HFF-Myc (cell line): ENCODE data around the gene DUSP15.

Experiments used
- DNase-seq: peaks from one replicate; pipeline ENCODE4 v3.0.0-alpha.2; 2011; ENCODE audit warnings: low read depth; ENCODE audit errors: extremely low read depth
- H3K4me3 ChIP-seq: replicated peaks from 2 replicates; pipeline ENCODE4 v1.5.1; 2011; ENCODE audit warnings: low read depth, mild to moderate bottlenecking, control low read depth, low read length
- CTCF ChIP-seq: IDR thresholded peaks from 2 replicates; pipeline ENCODE4 v1.5.1; 2012; ENCODE audit warnings: mild to moderate bottlenecking, low read depth, low read length, control low read depth; ENCODE audit errors: missing control alignments

Gene DUSP15

GRCh38 chr20:31907046-31907445 lies 36.7 kb upstream of the DUSP15 start:
- H3K4me3 ChIP-seq = no peak overlapping the region
- TF ChIP-seq CTCF = no peak
- DNase-seq = no peak

- H3K4me3 ChIP-seq = no peak overlapping the region
- TF ChIP-seq CTCF = no peak
- DNase-seq = no peak
Observed at GRCh38 chr20:31906001-31906400, 35.7 kb upstream of the DUSP15 start.

- no peak for DNase-seq
- TF ChIP-seq CTCF = no peak
- H3K4me3 ChIP-seq = no peak overlapping the region
Observed at GRCh38 chr20:31903627-31904386, 33.5 kb upstream of the DUSP15 start.

- no peak for TF ChIP-seq CTCF
- no peak for DNase-seq
Observed at GRCh38 chr20:31901615-31902014, 31.3 kb upstream of the DUSP15 start.

GRCh38 chr20:31897541-31897940 lies 27.2 kb upstream of the DUSP15 start:
- DNase-seq = no peak
- TF ChIP-seq CTCF = no peak
- H3K4me3 ChIP-seq = no peak overlapping the region

More at GRCh38 chr20:31901615-31902014, 31.3 kb upstream of the DUSP15 start:
- no peak overlapping the region for H3K4me3 ChIP-seq

GRCh38 chr20:31896049-31896448 lies 25.7 kb upstream of the DUSP15 start:
- TF ChIP-seq CTCF = no peak
- no peak overlapping the region for H3K4me3 ChIP-seq
- no peak for DNase-seq

GRCh38 chr20:31894980-31895675 lies 24.8 kb upstream of the DUSP15 start:
- no peak for DNase-seq
- H3K4me3 ChIP-seq = no peak overlapping the region
- no peak for TF ChIP-seq CTCF
